HL-60 (cell line): Measurements from ENCODE around the gene PAAF1.

Experiments used
- DNase-seq, 2 experiments: peaks; one replicate each; pipeline ENCODE4 v3.0.0-alpha.2; 2010 to 2020; ENCODE audit warnings: low read depth in 1 of 2, low spot score in 1 of 2
- H3K27ac ChIP-seq: fragments of 250-450 bp; sonication (Bioruptor Pico); replicated peaks from 2 replicates; pipeline ENCODE4 v1.5.1; 2020; ENCODE audit warnings: mild to moderate bottlenecking, moderate library complexity
- H3K27me3 ChIP-seq: fragments of 250-450 bp; sonication (Bioruptor Pico); 2 replicates; pipeline ENCODE4 v1.5.1; 2021; ENCODE audit warnings: mild to moderate bottlenecking, moderate library complexity; ENCODE audit not compliant: insufficient read depth, poor library complexity, severe bottlenecking
- H3K4me3 ChIP-seq: replicated peaks from 2 replicates; pipeline ENCODE4 v1.5.1; 2011; ENCODE audit warnings: mild to moderate bottlenecking, control low read depth, low read length; ENCODE audit not compliant: insufficient read depth
- CTCF ChIP-seq: IDR thresholded peaks from one replicate; pipeline ENCODE4 v1.5.1; 2011; ENCODE audit warnings: low read length, control low read depth, inconsistent platforms; ENCODE audit not compliant: insufficient read depth
- GABPA ChIP-seq: IDR thresholded peaks from 2 replicates; pipeline ENCODE4 v1.6.1; 2012; ENCODE audit warnings: low read depth
- POLR2AphosphoS5 ChIP-seq: IDR thresholded peaks from 2 replicates; pipeline ENCODE4 v1.6.1; 2012; ENCODE audit warnings: low read depth
- REST ChIP-seq: IDR thresholded peaks from 2 replicates; pipeline ENCODE4 v1.6.1; 2012; ENCODE audit warnings: low read depth; ENCODE audit not compliant: insufficient replicate concordance
- SPI1 ChIP-seq: IDR thresholded peaks from 2 replicates; pipeline ENCODE4 v1.6.1; 2012; ENCODE audit warnings: low read depth, mild to moderate bottlenecking, borderline replicate concordance

Gene PAAF1

GRCh38 chr11:73949246-73949645 lies 72.4 kb downstream of the PAAF1 start:
- DNase-seq: no peak
- no peaks in the 10 kb centered on the region for H3K27me3 ChIP-seq
- no peak overlapping the region for H3K27ac ChIP-seq
- TF ChIP-seq SPI1 (no peak), GABPA (no peak), REST (no peak), CTCF (no peak), POLR2AphosphoS5 (no peak)
- H3K4me3 ChIP-seq: no peak overlapping the region

GRCh38 chr11:73949912-73950311 lies 73.1 kb downstream of the PAAF1 start:
- Histone ChIP-seq H3K27ac (no peak overlapping the region), H3K27me3 (no peaks in the 10 kb centered on the region), H3K4me3 (no peak overlapping the region)
- no peak for DNase-seq
- TF ChIP-seq GABPA (no peak), SPI1 (no peak), REST (no peak), CTCF (no peak), POLR2AphosphoS5 (no peak)

- peak; percentile 18 to 50 for DNase-seq
- TF ChIP-seq REST (no peak), SPI1 (peak; percentile 76), GABPA (no peak), CTCF (no peak), POLR2AphosphoS5 (no peak)
These were observed 74.3 kb downstream of the PAAF1 start, which contains the start of gene DNAJB13 for GRCh38 chr11:73950869-73951710. Gene DNAJB13, plus strand, starts transcription at chr11:73951026. Its CDS starts 44 bp downstream, at chr11:73951070.

More at GRCh38 chr11:73950869-73951710, 74.3 kb downstream of the PAAF1 start, which contains the start of gene DNAJB13:
- H3K4me3 ChIP-seq: no peak within 1 kb of the TSS
- no peaks in the 10 kb centered on the region for H3K27me3 ChIP-seq
- no peak within 1 kb of the TSS for H3K27ac ChIP-seq
